Astrocyte (in vitro differentiated cells and primary cell): ENCODE measurements around the gene CHD5. TPM values are rescaled to one million over a fixed set of nuclear protein-coding genes. Genes with fewer than 3 reads are reported as not detected.

ENCODE experiments used
- DNase-seq: peaks from one replicate; pipeline ENCODE4 v3.0.0-alpha.2; 2010; ENCODE audit warnings: low read depth
- FAIRE-seq: peaks from 2 replicates; lab custom pipeline; 2011; peaks lifted over from hg19 to GRCh38; lab: Jason Lieb, UNC
- H2AFZ ChIP-seq: 2 replicates; pipeline ENCODE4 v1.6.0; 2012; ENCODE audit warnings: low read depth, low read length, inconsistent platforms
- H3K27ac ChIP-seq: 2 replicates; pipeline ENCODE4 v1.5.1; 2011; ENCODE audit warnings: low read depth, low read length, inconsistent platforms
- H3K27me3 ChIP-seq: 2 replicates; pipeline ENCODE4 v1.6.0; 2011; ENCODE audit warnings: low read length, inconsistent platforms; ENCODE audit not compliant: insufficient read depth
- H3K36me3 ChIP-seq: 2 replicates; pipeline ENCODE4 v1.5.1; 2011; ENCODE audit warnings: low read length, inconsistent platforms; ENCODE audit not compliant: insufficient read depth
- H3K4me1 ChIP-seq: 2 replicates; pipeline ENCODE4 v1.5.1; 2011; ENCODE audit warnings: low read length, inconsistent platforms; ENCODE audit not compliant: insufficient read depth
- H3K4me2 ChIP-seq: 2 replicates; pipeline ENCODE4 v1.6.0; 2012; ENCODE audit warnings: low read length, inconsistent platforms
- H3K4me3 ChIP-seq: 2 replicates; pipeline ENCODE4 v1.5.1; 2011; ENCODE audit warnings: low read depth, mild to moderate bottlenecking, low read length, inconsistent platforms; ENCODE audit not compliant: insufficient read depth
- H3K79me2 ChIP-seq: 2 replicates; pipeline ENCODE4 v1.6.0; 2012; ENCODE audit warnings: mild to moderate bottlenecking, low read length, inconsistent platforms; ENCODE audit not compliant: insufficient read depth
- H3K9ac ChIP-seq: 2 replicates; pipeline ENCODE4 v1.6.0; 2012; ENCODE audit warnings: mild to moderate bottlenecking, low read length, inconsistent platforms
- H3K9me3 ChIP-seq: 2 replicates; pipeline ENCODE4 v1.5.1; 2012; ENCODE audit warnings: low read depth, mild to moderate bottlenecking, low read length, inconsistent platforms; ENCODE audit not compliant: insufficient read depth
- H4K20me1 ChIP-seq: 2 replicates; pipeline ENCODE4 v1.6.0; 2012; ENCODE audit warnings: low read length, inconsistent platforms; ENCODE audit not compliant: insufficient read depth
- H3K27ac Mint-ChIP-seq: one replicate; pipeline ENCODE4 v1.8.0; 2021; ENCODE audit warnings: mild to moderate bottlenecking, mixed read lengths; ENCODE audit not compliant: unreplicated experiment
- H3K27me3 Mint-ChIP-seq: one replicate; pipeline ENCODE4 v1.8.0; 2021; ENCODE audit warnings: low read depth, mixed read lengths; ENCODE audit not compliant: unreplicated experiment
- H3K36me3 Mint-ChIP-seq: one replicate; pipeline ENCODE4 v1.8.0; 2021; ENCODE audit warnings: low read depth, mixed read lengths; ENCODE audit not compliant: unreplicated experiment
- H3K4me1 Mint-ChIP-seq: one replicate; pipeline ENCODE4 v1.8.0; 2021; ENCODE audit warnings: low read depth, mixed read lengths; ENCODE audit not compliant: unreplicated experiment
- H3K4me3 Mint-ChIP-seq: one replicate; pipeline ENCODE4 v1.8.0; 2021; ENCODE audit warnings: mild to moderate bottlenecking, moderate library complexity, mixed read lengths; ENCODE audit not compliant: unreplicated experiment
- H3K9me3 Mint-ChIP-seq: one replicate; pipeline ENCODE4 v1.8.0; 2021; ENCODE audit warnings: mild to moderate bottlenecking, mixed read lengths; ENCODE audit not compliant: unreplicated experiment
- EZH2 ChIP-seq: IDR thresholded peaks from 2 replicates; pipeline ENCODE4 v1.6.1; 2012; ENCODE audit warnings: mild to moderate bottlenecking, low read length, inconsistent platforms; ENCODE audit not compliant: insufficient read depth
- total RNA-seq: library from RNA; stranded (reverse); gene quantifications from 2 replicates; pipeline ENCODE4 v1.2.1, GENCODE V29; 2021
- TF ChIP-seq, protein P1 (sequence below): IDR thresholded peaks from 2 replicates; pipeline ENCODE4 v1.5.1; 2011; ENCODE audit warnings: low read depth, mild to moderate bottlenecking, inconsistent platforms, low read length, moderate library complexity; ENCODE audit not compliant: insufficient read depth

Gene CHD5
- total RNA-seq, 1 donor from 2014 or later: 0.18 TPM

DNA sequence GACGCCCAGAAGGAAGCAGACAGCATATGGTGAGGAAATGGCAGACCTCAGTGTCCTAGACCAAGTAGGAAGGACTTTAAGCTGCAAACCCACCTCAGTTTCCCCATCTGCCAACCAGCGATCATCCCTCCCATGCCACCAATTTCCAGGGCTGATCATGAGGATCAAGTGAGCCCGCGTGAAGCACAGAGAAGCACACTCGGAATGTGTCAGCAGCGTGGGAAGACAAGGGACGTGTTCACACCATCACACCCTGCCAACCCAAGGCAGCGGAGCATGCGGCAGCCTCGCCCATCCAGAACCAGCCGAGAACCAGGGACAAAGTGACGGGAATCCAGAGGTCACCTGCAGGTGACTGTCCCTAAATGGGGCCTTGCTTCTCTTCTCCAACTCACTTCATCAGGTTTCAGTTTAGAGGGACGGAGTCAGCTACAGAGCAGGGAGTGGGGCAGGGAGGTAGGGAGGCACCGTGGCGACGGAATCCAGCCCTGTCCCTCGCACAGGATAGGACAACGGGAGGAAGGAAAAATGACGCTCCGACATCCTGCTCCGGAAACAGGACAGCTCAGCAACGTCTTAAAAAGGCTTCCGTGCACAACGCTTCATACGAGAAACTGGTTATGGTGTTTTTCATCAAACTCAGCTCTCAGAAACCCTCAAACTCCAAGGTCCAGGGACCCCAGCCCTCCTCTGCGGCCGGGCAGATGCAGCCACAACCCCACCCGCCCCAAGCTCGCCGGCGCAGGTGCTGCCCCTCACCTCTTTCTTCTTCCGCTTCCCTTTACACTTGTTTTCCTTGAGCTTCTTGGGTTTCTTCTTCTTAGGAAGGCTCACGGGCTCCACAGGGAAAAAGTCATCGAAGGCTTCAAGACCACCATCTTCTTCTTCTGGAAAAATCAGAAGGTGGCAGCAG lies 12.5 kb downstream of the CHD5 start:
- Mint-ChIP-seq H3K9me3 (no peaks in the 10 kb centered on the region), H3K4me1 (no peaks in the 10 kb centered on the region), H3K27me3 (peaks cover 68% of the 10 kb centered on the region), H3K4me3 (no peak overlapping the region), H3K36me3 (no peaks in the 10 kb centered on the region), H3K27ac (no peak overlapping the region)
- no peaks in the 10 kb centered on the region for H3K9me3 ChIP-seq
- no peak for TF ChIP-seq EZH2
- TF ChIP-seq, protein P1, sequence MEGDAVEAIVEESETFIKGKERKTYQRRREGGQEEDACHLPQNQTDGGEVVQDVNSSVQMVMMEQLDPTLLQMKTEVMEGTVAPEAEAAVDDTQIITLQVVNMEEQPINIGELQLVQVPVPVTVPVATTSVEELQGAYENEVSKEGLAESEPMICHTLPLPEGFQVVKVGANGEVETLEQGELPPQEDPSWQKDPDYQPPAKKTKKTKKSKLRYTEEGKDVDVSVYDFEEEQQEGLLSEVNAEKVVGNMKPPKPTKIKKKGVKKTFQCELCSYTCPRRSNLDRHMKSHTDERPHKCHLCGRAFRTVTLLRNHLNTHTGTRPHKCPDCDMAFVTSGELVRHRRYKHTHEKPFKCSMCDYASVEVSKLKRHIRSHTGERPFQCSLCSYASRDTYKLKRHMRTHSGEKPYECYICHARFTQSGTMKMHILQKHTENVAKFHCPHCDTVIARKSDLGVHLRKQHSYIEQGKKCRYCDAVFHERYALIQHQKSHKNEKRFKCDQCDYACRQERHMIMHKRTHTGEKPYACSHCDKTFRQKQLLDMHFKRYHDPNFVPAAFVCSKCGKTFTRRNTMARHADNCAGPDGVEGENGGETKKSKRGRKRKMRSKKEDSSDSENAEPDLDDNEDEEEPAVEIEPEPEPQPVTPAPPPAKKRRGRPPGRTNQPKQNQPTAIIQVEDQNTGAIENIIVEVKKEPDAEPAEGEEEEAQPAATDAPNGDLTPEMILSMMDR: no peak
- no peak for DNase-seq
- H3K4me2 ChIP-seq: no peak overlapping the region
- no peaks in the 10 kb centered on the region for H4K20me1 ChIP-seq
- no peak overlapping the region for H2AFZ ChIP-seq
- H3K36me3 ChIP-seq: no peaks in the 10 kb centered on the region
- no peak overlapping the region for H3K9ac ChIP-seq
- H3K4me3 ChIP-seq: no peak overlapping the region
- peaks cover 3% of the 10 kb centered on the region for H3K27me3 ChIP-seq
- H3K27ac ChIP-seq: no peak overlapping the region
- no peaks in the 10 kb centered on the region for H3K4me1 ChIP-seq
- no peaks in the 10 kb centered on the region for H3K79me2 ChIP-seq
- no peak for FAIRE-seq

DNA sequence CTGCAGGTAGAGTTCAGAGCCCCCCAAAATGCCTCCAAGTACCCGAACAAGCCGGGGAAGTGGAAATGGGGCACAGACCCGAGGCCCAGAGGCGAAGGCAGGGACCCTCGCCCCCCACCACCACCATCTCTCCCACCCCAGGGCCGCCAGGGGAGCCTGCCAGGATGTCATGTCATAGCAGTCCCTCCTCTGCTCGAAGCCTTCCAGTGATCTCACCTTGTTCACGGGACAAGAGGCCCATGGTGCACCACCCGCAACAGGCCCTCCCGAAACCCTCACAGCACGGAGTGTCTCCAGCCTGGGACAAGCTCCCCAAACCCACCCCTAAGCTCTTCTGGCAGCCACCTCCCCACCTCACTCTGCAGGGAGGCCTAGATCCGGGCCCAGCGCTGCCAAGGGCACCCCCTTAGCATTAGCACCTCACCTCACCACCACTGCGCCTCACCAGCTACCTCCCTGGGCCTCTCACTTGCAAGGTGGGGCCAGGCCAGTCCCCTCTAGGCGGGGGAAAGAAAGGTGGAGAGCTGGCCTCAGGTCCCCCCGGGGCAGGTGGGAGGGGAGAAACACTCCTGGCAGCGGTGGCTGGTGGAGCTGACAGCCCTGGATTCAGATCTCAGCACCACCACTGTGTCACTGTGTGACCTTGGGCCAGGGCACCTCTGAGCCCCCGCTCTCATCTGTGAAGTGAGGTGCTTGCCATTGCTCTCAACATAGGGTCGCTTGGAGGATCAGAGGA lies 13.3 kb downstream of the CHD5 start:
- no peaks in the 10 kb centered on the region for H3K36me3 Mint-ChIP-seq
- no peaks in the 10 kb centered on the region for H3K9me3 ChIP-seq
- H3K4me3 Mint-ChIP-seq: no peak overlapping the region
- H3K27me3 Mint-ChIP-seq: peaks cover 70% of the 10 kb centered on the region
- H3K36me3 ChIP-seq: no peaks in the 10 kb centered on the region
- no peak overlapping the region for H3K27ac ChIP-seq
- H3K4me3 ChIP-seq: no peak overlapping the region
- no peak overlapping the region for H3K27ac Mint-ChIP-seq
- H3K9me3 Mint-ChIP-seq: no peaks in the 10 kb centered on the region
- no peaks in the 10 kb centered on the region for H3K79me2 ChIP-seq
- H2AFZ ChIP-seq: no peak overlapping the region
- peaks cover under 1% of the 10 kb centered on the region for H4K20me1 ChIP-seq
- no peak for DNase-seq
- no peaks in the 10 kb centered on the region for H3K4me1 Mint-ChIP-seq
- no peak overlapping the region for H3K4me2 ChIP-seq
- no peaks in the 10 kb centered on the region for H3K4me1 ChIP-seq
- no peak overlapping the region for H3K9ac ChIP-seq
- TF ChIP-seq EZH2: no peak
- TF ChIP-seq, protein P1: no peak
- H3K27me3 ChIP-seq: peaks cover 3% of the 10 kb centered on the region
- FAIRE-seq: no peak
